ENCODE data around the gene IMPA2. TPM values are rescaled to one million over a fixed set of nuclear protein-coding genes. Genes with fewer than 3 reads are reported as not detected.
A peak's percentile ranks its signal among the peaks of the same experiment; 100 is the strongest.
"Not testable (repeated sequence)": the region's sequence is repeated elsewhere in the genome, so short reads cannot be mapped to it uniquely, and the experiment has no call there.

The IMPA2 gene
- total RNA-seq, 6 experiments from 2014 or later = 1.2 to 2.5 (median 1.5) TPM

DNA sequence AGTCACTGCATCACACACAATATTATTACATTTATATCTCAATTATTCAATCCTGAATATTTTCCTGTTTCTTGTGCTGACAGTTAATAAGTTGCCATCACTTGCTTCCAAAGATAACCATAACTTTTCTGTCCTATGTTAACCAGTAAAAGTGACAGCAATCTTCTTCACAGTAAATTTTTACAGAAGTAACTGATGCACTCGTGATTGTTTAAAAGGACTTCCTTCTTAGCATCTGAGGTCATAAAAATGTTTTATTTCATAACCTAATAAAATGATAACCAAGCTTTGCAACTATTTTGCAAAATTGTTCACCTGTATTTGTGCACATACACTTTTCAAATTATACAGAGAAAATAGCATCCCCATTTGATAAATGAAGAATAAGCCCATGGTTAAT, 91.7 kb downstream of the IMPA2 start:
- TF ChIP-seq, protein P1, sequence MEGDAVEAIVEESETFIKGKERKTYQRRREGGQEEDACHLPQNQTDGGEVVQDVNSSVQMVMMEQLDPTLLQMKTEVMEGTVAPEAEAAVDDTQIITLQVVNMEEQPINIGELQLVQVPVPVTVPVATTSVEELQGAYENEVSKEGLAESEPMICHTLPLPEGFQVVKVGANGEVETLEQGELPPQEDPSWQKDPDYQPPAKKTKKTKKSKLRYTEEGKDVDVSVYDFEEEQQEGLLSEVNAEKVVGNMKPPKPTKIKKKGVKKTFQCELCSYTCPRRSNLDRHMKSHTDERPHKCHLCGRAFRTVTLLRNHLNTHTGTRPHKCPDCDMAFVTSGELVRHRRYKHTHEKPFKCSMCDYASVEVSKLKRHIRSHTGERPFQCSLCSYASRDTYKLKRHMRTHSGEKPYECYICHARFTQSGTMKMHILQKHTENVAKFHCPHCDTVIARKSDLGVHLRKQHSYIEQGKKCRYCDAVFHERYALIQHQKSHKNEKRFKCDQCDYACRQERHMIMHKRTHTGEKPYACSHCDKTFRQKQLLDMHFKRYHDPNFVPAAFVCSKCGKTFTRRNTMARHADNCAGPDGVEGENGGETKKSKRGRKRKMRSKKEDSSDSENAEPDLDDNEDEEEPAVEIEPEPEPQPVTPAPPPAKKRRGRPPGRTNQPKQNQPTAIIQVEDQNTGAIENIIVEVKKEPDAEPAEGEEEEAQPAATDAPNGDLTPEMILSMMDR (IDR thresholded peaks at IDR 0.05) = no peak
- no peaks in the 10 kb centered on the region for H3K4me1 Mint-ChIP-seq (ENCODE audit: low read depth)
- H3K4me3 Mint-ChIP-seq = no peak overlapping the region

GRCh38 chr18:12074736-12075135, 93.4 kb downstream of the IMPA2 start:
- no peak overlapping the region for H3K27ac Mint-ChIP-seq
- no peaks in the 10 kb centered on the region for H3K9me3 Mint-ChIP-seq
- no peak overlapping the region for H3K4me3 Mint-ChIP-seq
- no peak for DNase-seq
- peaks cover 10% of the 10 kb centered on the region for H3K27me3 Mint-ChIP-seq (ENCODE audit: insufficient read depth)
- no peaks in the 10 kb centered on the region for H3K36me3 Mint-ChIP-seq (ENCODE audit: low read depth)
- TF ChIP-seq, protein P1 (IDR thresholded peaks at IDR 0.05) = no peak; the same call in 1 of the 2 replicates
- H3K4me1 Mint-ChIP-seq (ENCODE audit: low read depth) = 0 out of 2 replicates have a peak, but pooled peaks cover 2% of the 10 kb centered on the region

More for the DNA sequence above, 91.7 kb downstream of the IMPA2 start:
- H3K9me3 Mint-ChIP-seq = no peaks in the 10 kb centered on the region
- no peaks in the 10 kb centered on the region for H3K36me3 Mint-ChIP-seq (ENCODE audit: low read depth)
- H3K27ac Mint-ChIP-seq = no peak overlapping the region
- DNase-seq = no peak
- H3K27me3 Mint-ChIP-seq (ENCODE audit: insufficient read depth) = peaks cover 10% of the 10 kb centered on the region

GRCh38 chr18:12076424-12077140, 95.3 kb downstream of the IMPA2 start:
- TF ChIP-seq, protein P1 (IDR thresholded peaks at IDR 0.05) = no peak
- DNase-seq = no peak
- 0 out of 2 replicates have a peak, but pooled peaks cover 4% of the 10 kb centered on the region for H3K4me1 Mint-ChIP-seq (ENCODE audit: low read depth)
- peak overlapping the region; percentile 61 for H3K4me3 Mint-ChIP-seq
- no peaks in the 10 kb centered on the region for H3K9me3 Mint-ChIP-seq
- H3K27me3 Mint-ChIP-seq (ENCODE audit: insufficient read depth) = peaks cover 10% of the 10 kb centered on the region
- no peaks in the 10 kb centered on the region for H3K36me3 Mint-ChIP-seq (ENCODE audit: low read depth)
- no peak overlapping the region; the same call in 1 of the 2 replicates for H3K27ac Mint-ChIP-seq

DNA sequence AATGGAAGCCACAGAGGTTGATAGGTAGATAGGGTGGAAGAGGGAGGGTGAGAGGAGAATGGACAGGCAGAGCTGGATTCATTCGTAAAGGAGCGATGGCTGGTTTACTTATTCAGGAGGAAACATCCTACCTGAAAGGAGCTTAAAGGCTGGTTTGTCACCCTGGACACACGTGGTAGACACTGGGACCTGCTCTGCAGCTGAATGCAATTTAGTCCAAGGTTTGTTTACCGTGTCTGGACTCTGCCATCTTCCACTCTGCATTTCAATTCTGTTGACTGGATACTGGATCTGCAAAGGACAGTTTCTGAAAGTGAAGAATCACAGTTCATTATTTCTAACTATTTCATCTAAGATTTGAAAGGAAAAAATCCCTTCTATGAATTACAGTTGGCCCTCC, 96.7 kb downstream of the IMPA2 start:
- DNase-seq; H3K27ac Mint-ChIP-seq; H3K4me3 Mint-ChIP-seq; H3K9me3 Mint-ChIP-seq; H3K36me3 Mint-ChIP-seq (ENCODE audit: low read depth); H3K27me3 Mint-ChIP-seq (ENCODE audit: insufficient read depth); H3K4me1 Mint-ChIP-seq (ENCODE audit: low read depth): not testable (repeated sequence)

GRCh38 chr18:12079491-12080237, 98.4 kb downstream of the IMPA2 start:
- peaks cover 2% of the 10 kb centered on the region for H3K27me3 Mint-ChIP-seq (ENCODE audit: insufficient read depth)
- DNase-seq = no peak
- H3K36me3 Mint-ChIP-seq (ENCODE audit: low read depth) = no peaks in the 10 kb centered on the region
- H3K4me1 Mint-ChIP-seq (ENCODE audit: low read depth) = 0 out of 2 replicates have a peak, but pooled peaks cover 4% of the 10 kb centered on the region
- TF ChIP-seq, protein P1 (IDR thresholded peaks at IDR 0.05) = no peak
- no peak overlapping the region for H3K4me3 Mint-ChIP-seq
- no peaks in the 10 kb centered on the region for H3K9me3 Mint-ChIP-seq
- H3K27ac Mint-ChIP-seq = no peak overlapping the region

Other genes with a start within 250 kb of the IMPA2 start
- gene CHMP1B, start 130.1 kb upstream of the IMPA2 start, total RNA-seq (2021; fragmentation: NEBNext Ultra II Directional; extraction: Animal tissue kit (Norgen Biotek cat#: 25700)) = 10 to 100 TPM; 30.9 to 33.7 (median 32.5) TPM
- gene MPPE1, start 73.2 kb upstream of the IMPA2 start, total RNA-seq (2021; fragmentation: NEBNext Ultra II Directional; extraction: Animal tissue kit (Norgen Biotek cat#: 25700)) = 10 to 100 TPM; 23.5 to 28.2 (median 26.0) TPM
- not detected for gene ANKRD62, start 112.3 kb downstream of the IMPA2 start, total RNA-seq (2021; fragmentation: NEBNext Ultra II Directional; extraction: Animal tissue kit (Norgen Biotek cat#: 25700))